NB4 (cell line): ENCODE results near the gene AOC2.

Experiments used
- DNase-seq: peaks from one replicate; pipeline ENCODE4 v3.0.0; 2010; ENCODE audit warnings: low read depth
- H3K4me3 ChIP-seq: one replicate; pipeline ENCODE4 v1.5.1; 2011; ENCODE audit warnings: mild to moderate bottlenecking, low read depth, low read length, moderate library complexity
- CTCF ChIP-seq: IDR thresholded peaks from one replicate; pipeline ENCODE4 v1.5.1; 2012; ENCODE audit warnings: low read depth, low read length
- MAX ChIP-seq: IDR thresholded peaks from 2 replicates; pipeline ENCODE4 v1.6.1; 2011; ENCODE audit warnings: low read depth, low read length
- MYC ChIP-seq: IDR thresholded peaks from 2 replicates; pipeline ENCODE4 v1.6.1; 2011; ENCODE audit warnings: low read depth, low read length
- POLR2A ChIP-seq: IDR thresholded peaks from 2 replicates; pipeline ENCODE4 v1.6.1; 2011; ENCODE audit warnings: mild to moderate bottlenecking; ENCODE audit not compliant: insufficient read length; ENCODE audit errors: extremely low read depth

The AOC2 gene

GRCh38 chr17:42886283-42887176 is 42.1 kb downstream of the AOC2 start:
- no peak for DNase-seq
- H3K4me3 ChIP-seq: no peak overlapping the region
- no peak for TF ChIP-seq MYC
- TF ChIP-seq CTCF: no peak
- TF ChIP-seq MAX: no peak
- no peak for TF ChIP-seq POLR2A

- DNase-seq: no peak
- H3K4me3 ChIP-seq: no peak overlapping the region
- TF ChIP-seq MAX (no peak), CTCF (no peak), POLR2A (no peak), MYC (no peak)
Observed at GRCh38 chr17:42889809-42890208, 45.4 kb downstream of the AOC2 start.

GRCh38 chr17:42891539-42892152 is 47.3 kb downstream of the AOC2 start:
- no peak overlapping the region for H3K4me3 ChIP-seq
- TF ChIP-seq MAX: no peak
- TF ChIP-seq MYC: no peak
- no peak for TF ChIP-seq CTCF
- TF ChIP-seq POLR2A: no peak
- no peak for DNase-seq

GRCh38 chr17:42893359-42893758 is 49.0 kb downstream of the AOC2 start:
- no peak overlapping the region for H3K4me3 ChIP-seq
- no peak for DNase-seq
- TF ChIP-seq MAX (no peak), MYC (no peak), CTCF (no peak), POLR2A (no peak)

GRCh38 chr17:42894283-42895184 is 50.2 kb downstream of the AOC2 start:
- no peak overlapping the region for H3K4me3 ChIP-seq
- no peak for TF ChIP-seq MYC
- no peak for DNase-seq

GRCh38 chr17:42895185-42895555 is 50.8 kb downstream of the AOC2 start:
- DNase-seq: no peak

More at GRCh38 chr17:42895185-42895555, 50.8 kb downstream of the AOC2 start:
- H3K4me3 ChIP-seq: no peak overlapping the region
- TF ChIP-seq MYC (no peak), POLR2A (no peak), CTCF (no peak), MAX (no peak)
